Ovary (tissue), 9 donors: ENCODE results near the gene KCNB1. TPM values are rescaled to one million over a fixed set of nuclear protein-coding genes. Genes with fewer than 3 reads are reported as not detected.

Experiments
- DNase-seq, 5 donors: peaks; one replicate each; pipeline ENCODE4 v3.0.0-alpha.2; 2019 to 2020
- H3K27ac ChIP-seq, 2 donors: fragments of 200-600 bp; one replicate each; pipeline versions ENCODE4 v1.5.1 to v1.8.0; 2019 to 2022
- H3K27me3 ChIP-seq: fragments of 200-600 bp; one replicate; pipeline ENCODE4 v1.8.0; 2022
- H3K36me3 ChIP-seq: fragments of 200-600 bp; sonication (generic); one replicate; pipeline ENCODE4 v1.5.1; 2019
- H3K4me1 ChIP-seq: one replicate; pipeline ENCODE4 v1.8.1; 2013; ENCODE audit warnings: mild to moderate bottlenecking, moderate library complexity; ENCODE audit not compliant: insufficient read depth
- H3K4me3 ChIP-seq: fragments of 200-600 bp; sonication (generic); one replicate; pipeline ENCODE4 v1.5.1; 2017
- H3K9me3 ChIP-seq, 2 donors: fragments of 200-600 bp in 1 of 2; sonication (generic) in 1 of 2; one replicate each; pipeline versions ENCODE4 v1.5.1 to v1.8.1; 2013 to 2019; ENCODE audit warnings: mild to moderate bottlenecking in 1 of 2, moderate library complexity in 1 of 2
- CTCF ChIP-seq, 3 donors: fragments of 450-650 bp in 2 of 3; fragments of 200-600 bp in 1 of 3; IDR thresholded peaks; one replicate each; pipeline versions ENCODE4 v1.5.1 to v1.8.0; 2016 to 2022; ENCODE audit warnings: antibody characterized with exemption in 3 of 3, mild to moderate bottlenecking in 1 of 3
- EP300 ChIP-seq: sonication (generic); formaldehyde crosslinking; IDR thresholded peaks from one replicate; pipeline ENCODE4 v1.6.1; 2017; ENCODE audit warnings: antibody characterized with exemption
- POLR2A ChIP-seq: fragments of 450-650 bp; IDR thresholded peaks from one replicate; pipeline ENCODE4 v1.6.1; 2017; ENCODE audit warnings: antibody characterized with exemption, mild to moderate bottlenecking, moderate library complexity
- WGBS, 3 donors: extraction: QIAGEN DNeasy Blood & Tissue Kit in 1 of 3; methylation state at CpG; one replicate each; pipeline versions ENCODE4 v1.1.5 to v1.1.7; 2013 to 2017; 5-methylcytosine and 5-hydroxymethylcytosine counted together
- intact Hi-C, 4 donors: fragments of 100-400 bp; cut with DNase I; formaldehyde crosslinking; loops; one replicate each; pipeline versions ENCODE4 v1.11.0 to v1.15.1; 2022 to 2023
- polyA plus RNA-seq, 2 donors: library from polyadenylated mRNA; stranded (reverse); fragments of 200-250 nt in 1 of 2; fragments of 350-450 nt in 1 of 2; fragmentation: Illumina TruSeq in 1 of 2; extraction: RNeasy Lipid Tissue Mini Kit (QIAGEN cat#74804) in 1 of 2; gene quantifications; one replicate each; pipeline ENCODE4 v1.2.3, GENCODE V29; 2013 to 2014
- total RNA-seq, 7 donors: library from RNA; depleted of rRNA in 2 of 7; stranded (reverse); fragments of >200 nt in 2 of 7; fragmentation: NEBNext Ultra II Directional in 3 of 7; extraction: Animal tissue kit (Norgen Biotek cat#: 25700) in 3 of 7; gene quantifications; one replicate each; pipeline versions ENCODE4 v1.1.0 to v1.2.4, GENCODE V29; 2016 to 2023
- donor health status: DM: no; HTN: no; CAD: no; lungs with moderate emphysema.
- donor health status: DM: no; HTN: no; CAD: no.
- donor health status: Bipolar disorder and iron deficiency.
- donor health status: DM: yes; HTN: yes; CAD: no.
- donor health status: DM: no; HTN: no; CAD: no.
- donor health status: DM: yes; HTN: yes; CAD: no.

KCNB1 gene
- total and polyA plus RNA-seq, 9 donors: 0.12 to 5.4 (median 1.3) TPM

DNA sequence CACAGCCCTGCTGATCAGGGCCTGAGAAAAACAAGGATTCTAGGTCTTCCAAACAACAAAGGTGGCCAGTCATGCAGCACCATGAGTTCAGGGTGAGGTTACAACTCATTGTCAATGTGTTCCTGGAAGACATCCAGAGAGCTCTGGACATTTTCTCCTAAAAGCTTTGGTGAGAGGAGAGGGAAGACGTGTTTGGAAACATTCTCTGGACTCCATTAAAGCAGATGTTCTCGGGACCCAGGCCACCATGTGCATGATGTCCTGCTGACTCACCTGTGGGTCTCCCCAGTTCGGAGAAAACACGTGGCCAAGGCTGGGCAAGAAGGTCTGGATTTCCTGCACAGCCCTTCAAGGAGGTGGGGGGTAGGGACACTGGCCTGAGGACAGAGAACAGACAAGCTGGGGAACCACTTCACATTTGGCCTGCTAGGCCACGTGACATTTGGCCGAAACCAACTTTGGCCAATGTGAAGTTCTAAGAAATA is 61.6 kb downstream of the KCNB1 start:
- intact Hi-C loops: no loop called here
- TF ChIP-seq CTCF (IDR thresholded peaks at IDR 0.05) (no peak), EP300 (no peak), POLR2A (no peak)
- peak in 1 of 5 donors; percentile 23 for DNase-seq

DNA sequence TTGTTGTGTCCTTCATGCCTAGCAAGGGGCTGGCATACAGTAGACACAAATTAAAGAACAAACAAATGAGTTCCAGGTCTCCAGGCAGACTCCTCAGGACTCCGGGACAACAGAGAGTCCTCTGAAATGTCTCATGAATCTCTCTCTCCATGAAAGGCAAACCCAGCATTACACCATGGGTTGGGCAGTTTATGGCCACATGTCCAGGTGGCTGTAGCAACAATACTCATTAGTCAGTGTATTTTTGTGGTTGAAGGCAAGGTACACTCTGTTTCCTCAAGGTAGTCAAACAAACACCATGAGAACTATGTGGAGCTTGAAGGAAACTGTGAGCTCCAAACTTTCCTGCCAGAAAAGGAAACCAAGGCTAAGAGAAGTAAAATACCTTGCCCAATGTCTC is 62.2 kb downstream of the KCNB1 start:
- H3K9me3 ChIP-seq: no peaks in the 10 kb centered on the region
- no peaks in the 10 kb centered on the region for H3K36me3 ChIP-seq
- intact Hi-C loops: no loop called here
- 88 to 95% (median 94%) methylated on average over 1 of the region's 1 CpG for WGBS, 3 donors
- no peak overlapping the region for H3K4me3 ChIP-seq
- no peaks in the 10 kb centered on the region for H3K4me1 ChIP-seq
- no peak for DNase-seq
- no peaks in the 10 kb centered on the region for H3K27me3 ChIP-seq
- H3K27ac ChIP-seq: no peak overlapping the region
- no peak for TF ChIP-seq CTCF (IDR thresholded peaks at IDR 0.05)
- TF ChIP-seq EP300: no peak
- no peak for TF ChIP-seq POLR2A

More for the DNA sequence above, 61.6 kb downstream of the KCNB1 start:
- Histone ChIP-seq H3K9me3 (no peaks in the 10 kb centered on the region), H3K27me3 (no peaks in the 10 kb centered on the region), H3K4me3 (no peak overlapping the region), H3K27ac (no peak overlapping the region), H3K36me3 (no peaks in the 10 kb centered on the region), H3K4me1 (no peaks in the 10 kb centered on the region)
- WGBS, 3 donors: 60 to 80% (median 78%) methylated on average over 6 of the region's 6 CpGs

DNA sequence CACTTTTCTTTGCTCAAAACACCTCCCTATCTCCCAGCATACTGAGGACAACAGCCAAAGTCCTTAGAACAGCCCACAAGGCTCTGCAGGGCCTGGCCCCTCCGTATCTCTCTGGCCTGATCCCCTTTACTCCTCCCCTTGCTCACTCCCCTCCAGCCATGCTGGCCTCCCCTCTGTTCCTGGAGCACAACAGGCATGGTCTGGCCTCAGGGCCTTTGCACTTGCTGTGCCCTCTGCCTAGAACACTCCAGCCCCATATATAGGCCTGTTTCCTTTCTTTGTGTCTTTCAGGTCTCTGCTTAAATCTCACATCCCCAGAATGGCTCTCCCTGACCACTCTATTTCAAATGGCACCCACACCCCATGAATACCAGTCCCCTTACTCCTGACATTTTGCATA is 62.7 kb downstream of the KCNB1 start:
- TF ChIP-seq EP300: no peak
- no peak for TF ChIP-seq POLR2A
- no peak for TF ChIP-seq CTCF (IDR thresholded peaks at IDR 0.05)
- no peaks in the 10 kb centered on the region for H3K4me1 ChIP-seq
- H3K4me3 ChIP-seq: no peak overlapping the region
- DNase-seq: no peak
- no peaks in the 10 kb centered on the region for H3K9me3 ChIP-seq
- no peaks in the 10 kb centered on the region for H3K36me3 ChIP-seq
- no peaks in the 10 kb centered on the region for H3K27me3 ChIP-seq
- intact Hi-C loops: loop anchor here in 1 of 4 donors (10.0 kb wide), 1 partner anchor 185 kb away; no protein-coding TSS in a partner anchor
- WGBS, 3 donors: 64 to 71% (median 65%) methylated on average over 1 of the region's 1 CpG
- no peak overlapping the region for H3K27ac ChIP-seq

DNA sequence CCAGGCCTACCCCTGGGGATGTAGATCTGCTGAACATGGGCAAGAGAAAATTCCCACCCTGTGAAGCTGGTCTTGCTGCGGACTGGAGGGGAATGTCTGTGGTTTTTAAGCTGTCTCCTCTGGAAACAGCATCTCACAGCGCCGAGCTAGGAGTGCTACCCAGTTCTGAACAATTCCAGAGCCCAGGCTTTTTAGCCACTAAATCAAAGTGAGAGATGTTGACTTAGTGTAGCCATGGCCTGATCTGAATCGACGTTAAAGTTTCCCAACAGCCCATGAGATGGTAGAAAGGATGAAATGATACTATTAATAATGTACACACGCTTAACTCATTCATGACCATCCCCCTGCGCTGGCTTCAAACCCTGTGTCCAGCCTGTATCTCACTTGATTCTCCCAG is 63.7 kb downstream of the KCNB1 start:
- intact Hi-C loops: loop anchor here in 1 of 4 donors (10.0 kb wide), 1 partner anchor 186 kb away; no protein-coding TSS in a partner anchor
- no peak for DNase-seq
- 48 to 66% (median 64%) methylated on average over 7 of the region's 7 CpGs for WGBS, 3 donors
- no peaks in the 10 kb centered on the region for H3K9me3 ChIP-seq
- H3K27ac ChIP-seq: no peak overlapping the region
- H3K27me3 ChIP-seq: no peaks in the 10 kb centered on the region
- H3K4me1 ChIP-seq: no peaks in the 10 kb centered on the region
- H3K36me3 ChIP-seq: no peaks in the 10 kb centered on the region
- no peak overlapping the region for H3K4me3 ChIP-seq
- TF ChIP-seq CTCF (IDR thresholded peaks at IDR 0.05) (no peak), POLR2A (no peak), EP300 (no peak)
